Measurements from ENCODE around the gene TKT. TPM values are rescaled to one million over a fixed set of nuclear protein-coding genes. Genes with fewer than 3 reads are reported as not detected.

Gene TKT
- total and polyA plus RNA-seq, 9 donors, result 62.6 to 279 (median 208) TPM

DNA sequence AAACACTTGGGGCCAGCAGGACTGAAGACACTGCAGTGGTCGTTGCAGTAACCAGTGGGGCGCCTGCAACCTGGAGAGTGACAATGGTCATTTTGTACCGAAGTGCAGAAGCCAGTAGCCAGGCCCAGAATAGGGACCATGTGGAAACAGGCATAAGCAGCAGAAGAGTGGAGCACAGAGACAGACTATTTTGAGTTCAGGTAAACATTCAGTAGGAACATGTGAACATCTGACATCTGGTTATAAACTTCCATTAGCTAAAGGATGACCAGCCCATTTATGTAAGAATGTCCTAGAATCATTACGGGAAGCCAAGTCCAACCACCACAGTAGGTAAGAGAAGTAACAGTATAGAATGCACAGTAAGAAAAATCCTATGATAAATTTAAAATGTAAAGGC, 32.4 kb upstream of the TKT start:
- no peaks in the 10 kb centered on the region for H3K4me1 ChIP-seq (ENCODE audit: insufficient read depth)
- H3K4me3 ChIP-seq, result no peak overlapping the region
- no peak overlapping the region for H3K27ac ChIP-seq
- no peaks in the 10 kb centered on the region for H3K36me3 ChIP-seq
- intact Hi-C loops (cut with DNase I), result no loop called here
- no peaks in the 10 kb centered on the region for H3K9me3 ChIP-seq
- H3K27me3 ChIP-seq, result no peaks in the 10 kb centered on the region
- no peak for TF ChIP-seq EP300 (IDR thresholded peaks at IDR 0.05)
- no peak for TF ChIP-seq POLR2A (IDR thresholded peaks at IDR 0.05)
- TF ChIP-seq, protein P1, sequence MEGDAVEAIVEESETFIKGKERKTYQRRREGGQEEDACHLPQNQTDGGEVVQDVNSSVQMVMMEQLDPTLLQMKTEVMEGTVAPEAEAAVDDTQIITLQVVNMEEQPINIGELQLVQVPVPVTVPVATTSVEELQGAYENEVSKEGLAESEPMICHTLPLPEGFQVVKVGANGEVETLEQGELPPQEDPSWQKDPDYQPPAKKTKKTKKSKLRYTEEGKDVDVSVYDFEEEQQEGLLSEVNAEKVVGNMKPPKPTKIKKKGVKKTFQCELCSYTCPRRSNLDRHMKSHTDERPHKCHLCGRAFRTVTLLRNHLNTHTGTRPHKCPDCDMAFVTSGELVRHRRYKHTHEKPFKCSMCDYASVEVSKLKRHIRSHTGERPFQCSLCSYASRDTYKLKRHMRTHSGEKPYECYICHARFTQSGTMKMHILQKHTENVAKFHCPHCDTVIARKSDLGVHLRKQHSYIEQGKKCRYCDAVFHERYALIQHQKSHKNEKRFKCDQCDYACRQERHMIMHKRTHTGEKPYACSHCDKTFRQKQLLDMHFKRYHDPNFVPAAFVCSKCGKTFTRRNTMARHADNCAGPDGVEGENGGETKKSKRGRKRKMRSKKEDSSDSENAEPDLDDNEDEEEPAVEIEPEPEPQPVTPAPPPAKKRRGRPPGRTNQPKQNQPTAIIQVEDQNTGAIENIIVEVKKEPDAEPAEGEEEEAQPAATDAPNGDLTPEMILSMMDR (IDR thresholded peaks at IDR 0.05), result no peak
- 76 to 82% (median 78%) methylated on average over 4 of the region's 4 CpGs for WGBS, 3 donors
- DNase-seq, result no peak

DNA sequence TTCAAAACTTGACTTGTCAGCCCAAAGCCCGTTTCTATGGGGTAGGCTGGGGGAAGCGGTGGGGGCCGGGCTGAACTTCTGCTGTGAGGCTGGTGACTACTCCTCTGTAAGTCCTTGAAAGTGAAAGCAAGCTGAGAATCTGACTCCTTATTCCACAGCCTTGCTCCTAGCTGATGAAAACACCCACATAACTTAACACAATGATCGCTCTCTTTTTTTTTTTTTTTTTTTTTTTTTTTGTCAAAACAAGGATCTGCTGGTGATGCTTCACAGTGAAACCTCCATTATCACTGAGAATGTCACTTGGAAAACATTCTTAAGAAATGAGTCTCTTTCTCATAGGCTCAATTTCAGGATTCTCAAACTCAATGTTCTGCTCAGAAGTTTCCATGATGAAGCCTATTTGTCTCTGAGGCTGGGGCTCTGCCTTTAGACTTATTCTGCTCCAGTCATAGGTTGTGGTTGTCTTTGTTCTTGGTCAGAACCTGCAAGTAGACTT, 31.4 kb upstream of the TKT start:
- H3K9me3 ChIP-seq, result no peaks in the 10 kb centered on the region
- TF ChIP-seq POLR2A (IDR thresholded peaks at IDR 0.05) (no peak), EP300 (IDR thresholded peaks at IDR 0.05) (no peak)
- TF ChIP-seq, protein P1 (IDR thresholded peaks at IDR 0.05), result no peak
- DNase-seq, result no peak
- H3K27ac ChIP-seq, result no peak overlapping the region
- H3K27me3 ChIP-seq, result no peaks in the 10 kb centered on the region
- no peaks in the 10 kb centered on the region for H3K36me3 ChIP-seq
- H3K4me3 ChIP-seq, result no peak overlapping the region
- 17 to 31% (median 22%) methylated on average over 4 of the region's 4 CpGs for WGBS, 3 donors
- intact Hi-C loops (cut with DNase I), result no loop called here
- H3K4me1 ChIP-seq (ENCODE audit: insufficient read depth), result no peaks in the 10 kb centered on the region

DNA sequence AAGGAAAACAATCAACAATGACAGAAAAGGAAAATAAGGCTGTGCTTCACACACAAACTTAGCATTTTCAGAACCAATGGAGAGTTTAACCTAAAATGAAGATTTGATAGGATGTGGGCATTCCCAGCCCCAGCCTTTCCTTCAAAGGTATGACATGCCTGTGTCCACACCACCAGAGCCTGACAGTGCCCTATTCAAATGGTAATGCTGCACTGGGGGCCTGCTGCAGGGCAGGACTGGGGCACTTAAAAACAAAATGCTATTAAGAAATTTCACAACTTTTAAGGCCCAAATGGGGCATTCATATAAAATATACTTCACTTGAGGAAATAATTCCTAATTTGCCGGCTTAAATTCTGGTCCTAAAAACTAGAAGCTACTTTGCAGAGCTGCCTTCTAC, 30.9 kb upstream of the TKT start:
- H3K4me3 ChIP-seq, result no peak overlapping the region
- no peaks in the 10 kb centered on the region for H3K27me3 ChIP-seq
- intact Hi-C loops (cut with DNase I), result no loop called here
- WGBS, 3 donors, result 43 to 56% (median 50%) methylated on average over 1 of the region's 1 CpG
- no peak for DNase-seq
- H3K36me3 ChIP-seq, result no peaks in the 10 kb centered on the region
- no peaks in the 10 kb centered on the region for H3K4me1 ChIP-seq (ENCODE audit: insufficient read depth)
- no peak overlapping the region for H3K27ac ChIP-seq
- no peaks in the 10 kb centered on the region for H3K9me3 ChIP-seq
- TF ChIP-seq POLR2A (IDR thresholded peaks at IDR 0.05) (no peak), EP300 (IDR thresholded peaks at IDR 0.05) (no peak)
- TF ChIP-seq, protein P1 (IDR thresholded peaks at IDR 0.05), result no peak

DNA sequence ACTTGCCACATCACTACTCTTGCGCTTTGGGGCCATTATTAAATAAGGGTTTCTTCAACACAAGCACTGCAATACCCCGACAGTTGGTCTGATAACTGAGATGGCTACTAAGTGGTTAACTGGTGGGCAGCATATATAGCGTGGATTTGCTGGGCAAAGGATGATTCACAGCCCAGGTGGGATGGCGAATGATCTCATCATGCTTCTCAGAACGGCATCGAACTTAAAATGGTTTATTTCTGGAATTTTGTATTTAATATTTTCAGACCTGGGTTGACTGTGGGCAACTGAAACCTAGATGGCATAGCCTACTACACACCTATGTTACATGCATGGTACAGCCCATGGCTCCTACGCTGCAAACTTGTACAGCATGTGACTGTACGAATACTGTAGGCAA, 26.8 kb upstream of the TKT start:
- no peak for TF ChIP-seq EP300 (IDR thresholded peaks at IDR 0.05)
- TF ChIP-seq, protein P1 (IDR thresholded peaks at IDR 0.05), result no peak
- TF ChIP-seq POLR2A (IDR thresholded peaks at IDR 0.05), result no peak
- Histone ChIP-seq H3K4me3 (no peak overlapping the region), H3K27ac (no peak overlapping the region), H3K9me3 (no peaks in the 10 kb centered on the region), H3K36me3 (no peaks in the 10 kb centered on the region), H3K27me3 (no peaks in the 10 kb centered on the region), H3K4me1 (ENCODE audit: insufficient read depth) (no peaks in the 10 kb centered on the region)
- intact Hi-C loops (cut with DNase I), result no loop called here
- 85 to 88% (median 85%) methylated on average over 8 of the region's 8 CpGs for WGBS, 3 donors
- no peak for DNase-seq

Measured in ovary (tissue), 9 donors.